HG03442 (cell line): ENCODE measurements around the gene SSBP4.

ENCODE experiments used
- ATAC-seq: cut with Tn5 transposase; IDR thresholded peaks from one replicate; pipeline ENCODE4 v1.9.1; 2021; ENCODE audit warnings: mild to moderate bottlenecking, moderate library complexity; ENCODE audit not compliant: unreplicated experiment

SSBP4 gene

GRCh38 chr19:18431351-18432197 is 12.4 kb downstream of the SSBP4 start:
- no peak for ATAC-seq

- no peak for ATAC-seq
Measured at GRCh38 chr19:18432275-18433014, 13.2 kb downstream of the SSBP4 start.

- ATAC-seq, result no peak
Measured at GRCh38 chr19:18433015-18433691, 14.0 kb downstream of the SSBP4 start.

- no peak for ATAC-seq
Measured at GRCh38 chr19:18433735-18434398, 14.7 kb downstream of the SSBP4 start.

GRCh38 chr19:18434411-18435175 is 15.4 kb downstream of the SSBP4 start:
- ATAC-seq, result no peak

- no peak for ATAC-seq
Measured at GRCh38 chr19:18435178-18435841, 16.1 kb downstream of the SSBP4 start.

- ATAC-seq, result no peak
Measured at GRCh38 chr19:18435842-18436670, 16.9 kb downstream of the SSBP4 start.

GRCh38 chr19:18436671-18437490 is 17.7 kb downstream of the SSBP4 start:
- peak; percentile 41 for ATAC-seq

- ATAC-seq, result no peak
Measured at GRCh38 chr19:18437491-18438330, 18.5 kb downstream of the SSBP4 start, which contains the start of gene ISYNA1. ISYNA1 (minus strand) TSS chr19:18438133; CDS start chr19:18437979, 154 bp downstream.

GRCh38 chr19:18438331-18439024 is 19.3 kb downstream of the SSBP4 start:
- ATAC-seq, result no peak

GRCh38 chr19:18439025-18439909 is 20.1 kb downstream of the SSBP4 start:
- no peak for ATAC-seq

- no peak for ATAC-seq
Measured at GRCh38 chr19:18439910-18440237, 20.7 kb downstream of the SSBP4 start.

- no peak for ATAC-seq
Measured at GRCh38 chr19:18440415-18440877, 21.2 kb downstream of the SSBP4 start.

GRCh38 chr19:18440936-18441803 is 22.0 kb downstream of the SSBP4 start:
- no peak for ATAC-seq
